Heart left ventricle (tissue), 13 donors: ENCODE measurements around the gene CD28.

ENCODE experiments used
- CTCF ChIP-seq, 12 donors: fragments of 200-600 bp; sonication (generic) in 4 of 12; IDR thresholded peaks; one replicate each; pipeline versions ENCODE4 v1.5.0 to v1.8.0; 2018 to 2022; ENCODE audit warnings: antibody characterized with exemption in 12 of 12, mild to moderate bottlenecking in 5 of 12
- POLR2A ChIP-seq, 2 donors: fragments of 450-650 bp; IDR thresholded peaks; one replicate each; pipeline ENCODE4 v1.6.1; 2017; ENCODE audit warnings: antibody characterized with exemption in 2 of 2, mild to moderate bottlenecking in 2 of 2, moderate library complexity in 2 of 2
- donor health status: ischemic (EF 13 %, LVEDD 7.1; RV severe dilation, severe dysfunction).
- donor health status: DM: no; HTN: yes; CAD: no.
- donor health status: DM: no; HTN: no; CAD: no.
- donor health status: ischemic (EF 25% LVEDD 6.9; RV normal size, moderate dysfunction).
- donor health status: ischemic (EF 25% LVEDD 5.7; RV mildly dilated, moderate dysfunction).
- donor health status: ischemic (EF 35%, LVEDD 5.7; RV mildly dilated, moderate dysfunction).
- donor health status: nonischemic (EF 11% LVEDD 7.7; RV severe dilation, severe dysfunction).
- donor health status: DM: yes; HTN: yes; CAD: no.
- donor health status: PGD.
- donor health status: ischemic (EF 29% LVEDD 5.4; RV normal size, mild dysfunction).
- donor health status: nonischemic (EF 23%, LVEDD 6.1; RV moderate dilation, normal function).

GRCh38 chr2:203683421-203683820, 23.0 kb upstream of the CD28 start:
- TF ChIP-seq CTCF (IDR thresholded peaks at IDR 0.05) = no peak
- no peak for TF ChIP-seq POLR2A (IDR thresholded peaks at IDR 0.05)
